PC-9 (cell line): ENCODE measurements around the gene LCN12. TPM values are rescaled to one million over a fixed set of nuclear protein-coding genes. Genes with fewer than 3 reads are reported as not detected.
A peak's percentile ranks its signal among the peaks of the same experiment; 100 is the strongest.

Experiments used
- BruUV-seq: library from RNA; stranded (reverse); fragments of 400-500 nt; replicated peaks from 2 replicates; lab custom pipeline; 2021; lab: Mats Ljungman, UMichigan
- CTCF ChIA-PET: fragments of 300-600 bp; sonication (Branson Sonifier 250); formaldehyde crosslinking; loops from one replicate; lab custom pipeline; 2022; ENCODE audit warnings: antibody characterized with exemption; lab: Charles Lee
- POLR2A ChIA-PET: fragments of 300-600 bp; sonication (Branson Sonifier 250); formaldehyde crosslinking; loops from one replicate; lab custom pipeline; 2022; ENCODE audit warnings: antibody characterized with exemption; ENCODE audit not compliant: unreplicated experiment; lab: Charles Lee
- DNase-seq, 2 experiments: peaks; one replicate each; pipeline versions ENCODE4 v3.0.0 to v3.0.0-alpha.2; 2015 to 2022; ENCODE audit warnings: mixed read lengths in 1 of 2
- H2AFZ ChIP-seq: fragments of 200-600 bp; sonication (generic); 2 replicates; pipeline ENCODE4 v1.8.1; 2017; ENCODE audit warnings: antibody characterized with exemption
- H3F3A ChIP-seq: fragments of 200-600 bp; sonication (generic); 2 replicates; pipeline ENCODE4 v1.8.1; 2017; ENCODE audit warnings: antibody characterized with exemption, mild to moderate bottlenecking, low read depth; ENCODE audit not compliant: insufficient read depth
- H3K27ac ChIP-seq: fragments of 200-600 bp; sonication (generic); 2 replicates; pipeline ENCODE4 v1.6.1; 2016; ENCODE audit warnings: mixed run types
- H3K27me3 ChIP-seq: fragments of 200-600 bp; sonication (generic); 2 replicates; pipeline ENCODE4 v1.6.1; 2016; ENCODE audit warnings: low read depth, mixed run types; ENCODE audit not compliant: insufficient read depth
- H3K36me3 ChIP-seq: fragments of 200-600 bp; sonication (generic); 2 replicates; pipeline ENCODE4 v1.6.1; 2016; ENCODE audit warnings: low read depth, mixed run types
- H3K4me1 ChIP-seq: fragments of 200-600 bp; sonication (generic); replicated peaks from 2 replicates; pipeline ENCODE4 v1.6.1; 2016; ENCODE audit warnings: mixed run types; ENCODE audit not compliant: insufficient read depth
- H3K4me2 ChIP-seq: fragments of 200-600 bp; sonication (generic); 2 replicates; pipeline ENCODE4 v1.6.1; 2017; ENCODE audit warnings: mixed run types
- H3K4me3 ChIP-seq: fragments of 200-600 bp; sonication (generic); 2 replicates; pipeline ENCODE4 v1.6.1; 2016; ENCODE audit warnings: mixed run types
- H3K79me2 ChIP-seq: fragments of 200-600 bp; sonication (generic); 2 replicates; pipeline ENCODE4 v1.6.1; 2017; ENCODE audit warnings: low read depth, mixed run types
- H3K9me2 ChIP-seq: fragments of 200-600 bp; sonication (generic); 2 replicates; pipeline ENCODE4 v1.8.1; 2017; ENCODE audit warnings: mild to moderate bottlenecking; ENCODE audit not compliant: insufficient read depth
- H3K9me3 ChIP-seq: fragments of 200-600 bp; sonication (generic); 2 replicates; pipeline ENCODE4 v1.8.1; 2016; ENCODE audit warnings: low read depth; ENCODE audit not compliant: insufficient read depth
- H4K20me1 ChIP-seq: fragments of 200-600 bp; sonication (generic); 2 replicates; pipeline ENCODE4 v1.8.1; 2017; ENCODE audit not compliant: insufficient read depth
- CTCF ChIP-seq: fragments of 200-600 bp; sonication (generic); conservative IDR thresholded peaks from 2 replicates; pipeline ENCODE4 v1.6.1; 2017; ENCODE audit warnings: mixed run types, antibody characterized with exemption, mild to moderate bottlenecking, moderate library complexity
- EZH2 ChIP-seq: fragments of 200-600 bp; sonication (generic); IDR thresholded peaks from 2 replicates; pipeline ENCODE4 v1.8.0; 2017; ENCODE audit warnings: antibody characterized with exemption, low read depth
- intact Hi-C: fragments of 100-400 bp; cut with micrococcal nuclease; formaldehyde crosslinking; loops from one replicate; pipeline ENCODE4 v1.10.0; 2022; ENCODE audit not compliant: unreplicated experiment
- total RNA-seq: library from RNA; stranded (reverse); gene quantifications from 2 replicates; pipeline ENCODE4 v1.2.3, GENCODE V29; 2021

Gene LCN12
- total RNA-seq, 1 experiment from 2014 or later, result 9.3 TPM

- Histone ChIP-seq H3K36me3 (no peaks in the 10 kb centered on the region), H3K9me2 (no peaks in the 10 kb centered on the region), H2AFZ (no peak overlapping the region), H4K20me1 (no peaks in the 10 kb centered on the region), H3K4me2 (no peak overlapping the region), H3K27ac (no peak overlapping the region), H3F3A (peaks cover 12% of the 10 kb centered on the region; the same call in 1 of the 2 replicates), H3K4me3 (no peak overlapping the region), H3K79me2 (no peaks in the 10 kb centered on the region), H3K9me3 (no peaks in the 10 kb centered on the region), H3K27me3 (no peaks in the 10 kb centered on the region), H3K4me1 (no peaks in the 10 kb centered on the region)
- intact Hi-C loops, result no loop called here
- no TSS peak for BruUV-seq
- no peak for TF ChIP-seq EZH2
- TF ChIP-seq CTCF, result no peak
- CTCF ChIA-PET, result interaction anchor here (1.1 to 1.2 kb wide), 2 partner anchors 21 to 54 kb away, joined by 3 read pairs; partner anchors contain the start of gene CLIC3
- POLR2A ChIA-PET, result interaction anchor here (0.5 kb wide), 1 partner anchor 21 kb away, joined by 4 read pairs; the partner anchor contains the start of gene CLIC3
- DNase-seq, result peak in 1 of 2 experiments; percentile 39
Observed at GRCh38 chr9:136974817-136975535, 22.9 kb downstream of the LCN12 start.

- Histone ChIP-seq H3K9me2 (no peaks in the 10 kb centered on the region), H3K4me2 (no peak overlapping the region), H3K4me3 (no peak overlapping the region), H4K20me1 (no peaks in the 10 kb centered on the region), H2AFZ (no peak overlapping the region), H3F3A (peaks cover 12% of the 10 kb centered on the region; the same call in 1 of the 2 replicates), H3K4me1 (no peaks in the 10 kb centered on the region), H3K79me2 (no peaks in the 10 kb centered on the region), H3K9me3 (no peaks in the 10 kb centered on the region), H3K27ac (no peak overlapping the region), H3K27me3 (no peaks in the 10 kb centered on the region), H3K36me3 (no peaks in the 10 kb centered on the region)
- no TSS peak for BruUV-seq
- CTCF ChIA-PET, result interaction anchor here (1.1 to 1.2 kb wide), 2 partner anchors 21 to 54 kb away, joined by 3 read pairs; partner anchors contain the start of gene CLIC3
- no peak for DNase-seq
- TF ChIP-seq EZH2, result no peak
- TF ChIP-seq CTCF, result no peak
- intact Hi-C loops, result no loop called here
- POLR2A ChIA-PET, result no interaction called here
Observed at GRCh38 chr9:136975644-136976043, 23.6 kb downstream of the LCN12 start.

GRCh38 chr9:136977223-136977622 lies 25.1 kb downstream of the LCN12 start, which contains the start of gene PTGDS:
TSS of gene PTGDS (plus strand) at chr9:136977504. CDS start at chr9:136977579, 75 bp downstream.
- no peak within 1 kb of the TSS for H3K27ac ChIP-seq
- no peaks in the 10 kb centered on the region for H3K9me3 ChIP-seq
- peak within 1 kb of the TSS; percentile 38; the same call in 1 of the 2 replicates for H3K4me3 ChIP-seq
- peak within 1 kb of the TSS; percentile 66 for H3K4me2 ChIP-seq
- H3K27me3 ChIP-seq, result no peaks in the 10 kb centered on the region
- BruUV-seq, result no TSS peak
- H3K9me2 ChIP-seq, result no peaks in the 10 kb centered on the region
- ChIA-PET CTCF (no interaction called here), POLR2A (no interaction called here)
- peaks cover 3% of the 10 kb centered on the region; the same call in 1 of the 2 replicates for H3K4me1 ChIP-seq
- H2AFZ ChIP-seq, result no peak within 1 kb of the TSS
- DNase-seq, result no peak
- TF ChIP-seq EZH2, result no peak
- no peak for TF ChIP-seq CTCF
- H3F3A ChIP-seq, result peaks cover 12% of the 10 kb centered on the region; the same call in 1 of the 2 replicates
- intact Hi-C loops, result no loop called here
- H3K79me2 ChIP-seq, result no peaks in the 10 kb centered on the region
- no peaks in the 10 kb centered on the region for H4K20me1 ChIP-seq
- no peaks in the 10 kb centered on the region for H3K36me3 ChIP-seq
